Activated naive CD8-positive, alpha-beta T cell treated with anti-CD3 and anti-CD28 coated beads, Interleukin-2, amount 10 ng/mL, durations not matched to agents 7 days and 5 days (primary cell): ENCODE results near the gene CPA2. TPM values are rescaled to one million over a fixed set of nuclear protein-coding genes. Genes with fewer than 3 reads are reported as not detected.
A peak's percentile ranks its signal among the peaks of the same experiment; 100 is the strongest.

ENCODE experiments used
- ATAC-seq: fragments of 150-1000 bp; cut with Tn5 transposase; one replicate; pipeline ENCODE4 v1.10.0; 2021; ENCODE audit warnings: low read depth, moderate library complexity
- POLR2A ChIA-PET: fragments of 350-600 bp; sonication (Branson Sonifier 250); formaldehyde crosslinking; loops from one replicate; lab custom pipeline; 2021; ENCODE audit warnings: antibody characterized with exemption; lab: Charles Lee
- DNase-seq: peaks from one replicate; pipeline ENCODE4 v3.0.0; 2021
- H3K27ac Mint-ChIP-seq: one replicate; pipeline ENCODE4 v1.8.0; 2022; ENCODE audit warnings: mild to moderate bottlenecking, mixed read lengths
- H3K27me3 Mint-ChIP-seq: one replicate; pipeline ENCODE4 v1.8.0; 2022; ENCODE audit warnings: mild to moderate bottlenecking, moderate library complexity, mixed read lengths
- H3K36me3 Mint-ChIP-seq: one replicate; pipeline ENCODE4 v1.8.0; 2021; ENCODE audit warnings: mild to moderate bottlenecking, mixed read lengths
- H3K4me1 Mint-ChIP-seq: one replicate; pipeline ENCODE4 v1.8.0; 2021; ENCODE audit warnings: mixed read lengths
- H3K4me3 Mint-ChIP-seq: one replicate; pipeline ENCODE4 v1.8.0; 2022; ENCODE audit warnings: mild to moderate bottlenecking, moderate library complexity, mixed read lengths
- H3K9me3 Mint-ChIP-seq: one replicate; pipeline ENCODE4 v1.8.0; 2021; ENCODE audit warnings: mixed read lengths
- total RNA-seq, 2 experiments: library from RNA; stranded (reverse); gene quantifications; one replicate each; pipeline ENCODE4 v1.2.3, GENCODE V29; 2021

Gene CPA2
- total RNA-seq, 2 experiments from 2014 or later = not detected

GRCh38 chr7:130297628-130298543 lies 31.2 kb downstream of the CPA2 start:
- Mint-ChIP-seq H3K4me3 (no peak overlapping the region), H3K27ac (no peak overlapping the region), H3K9me3 (peaks cover 16% of the 10 kb centered on the region), H3K36me3 (no peaks in the 10 kb centered on the region), H3K27me3 (peaks cover 2% of the 10 kb centered on the region), H3K4me1 (no peaks in the 10 kb centered on the region)
- POLR2A ChIA-PET = no interaction called here
- ATAC-seq = no peak
- DNase-seq = no peak

- ATAC-seq (no peak), DNase-seq (no peak)
- Mint-ChIP-seq H3K27me3 (peaks cover 2% of the 10 kb centered on the region), H3K36me3 (no peaks in the 10 kb centered on the region), H3K4me1 (peaks cover 3% of the 10 kb centered on the region), H3K4me3 (no peak overlapping the region), H3K27ac (no peak overlapping the region), H3K9me3 (peaks cover 14% of the 10 kb centered on the region)
- POLR2A ChIA-PET = no interaction called here
Observed at GRCh38 chr7:130298544-130299326, 32.1 kb downstream of the CPA2 start.

GRCh38 chr7:130299866-130300265 lies 33.2 kb downstream of the CPA2 start:
- H3K27me3 Mint-ChIP-seq = peaks cover 4% of the 10 kb centered on the region
- H3K4me1 Mint-ChIP-seq = peaks cover 7% of the 10 kb centered on the region
- no peak for ATAC-seq
- no peak overlapping the region for H3K4me3 Mint-ChIP-seq
- H3K36me3 Mint-ChIP-seq = no peaks in the 10 kb centered on the region
- no peak overlapping the region for H3K27ac Mint-ChIP-seq
- DNase-seq = no peak
- peaks cover 10% of the 10 kb centered on the region for H3K9me3 Mint-ChIP-seq
- POLR2A ChIA-PET = interaction anchor here (0.7 kb wide), 1 partner anchor 500 kb away, joined by 4 read pairs; no protein-coding TSS in a partner anchor

DNA sequence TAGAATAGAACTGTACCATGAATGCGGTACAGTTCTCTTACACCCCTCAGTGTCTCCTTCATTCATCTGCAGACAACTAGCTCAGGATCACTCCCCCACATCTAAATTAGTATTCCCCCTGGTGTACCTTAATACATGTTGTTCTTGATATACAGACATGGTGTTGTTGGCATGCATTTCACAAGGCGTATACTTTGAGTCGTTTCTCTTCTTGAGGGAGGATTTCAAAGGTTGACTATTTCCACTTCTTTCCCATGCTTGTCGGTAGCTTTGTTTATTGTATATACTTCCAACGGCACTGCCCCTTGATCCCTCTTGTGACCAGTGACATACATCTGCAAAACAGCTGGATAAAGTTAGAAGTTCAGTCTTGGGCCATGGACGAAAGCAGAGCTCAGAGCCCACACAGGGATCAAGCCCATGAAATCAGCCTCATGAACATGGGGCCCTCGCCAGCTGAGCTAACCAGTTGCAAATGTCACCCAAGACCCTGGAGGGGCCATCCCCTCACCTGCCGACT lies 34.9 kb downstream of the CPA2 start:
- Mint-ChIP-seq H3K27me3 (peaks cover 4% of the 10 kb centered on the region), H3K36me3 (no peaks in the 10 kb centered on the region), H3K4me1 (peaks cover 7% of the 10 kb centered on the region), H3K4me3 (no peak overlapping the region), H3K9me3 (peaks cover 7% of the 10 kb centered on the region), H3K27ac (no peak overlapping the region)
- no peak for ATAC-seq
- POLR2A ChIA-PET = no interaction called here
- no peak for DNase-seq

DNA sequence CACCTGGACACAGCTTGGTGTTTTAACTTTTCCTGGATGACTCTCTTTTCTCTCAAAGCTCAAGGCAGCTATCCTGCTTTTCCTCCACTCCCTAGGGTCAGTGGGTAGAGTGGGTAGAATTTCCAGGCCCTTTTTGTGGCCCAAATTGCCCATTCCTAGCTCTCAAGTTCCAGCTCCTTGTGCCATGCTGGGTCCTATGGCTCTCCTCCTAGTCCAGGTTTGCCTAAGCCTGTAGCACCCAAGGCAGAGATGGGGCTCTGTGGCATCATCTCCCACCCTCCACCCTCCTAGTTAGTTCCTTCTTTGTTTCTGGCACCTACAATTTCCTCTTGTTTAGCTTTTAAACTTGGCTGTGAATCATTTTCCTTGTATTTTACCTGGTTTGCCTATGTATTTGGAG lies 36.0 kb downstream of the CPA2 start:
- H3K9me3 Mint-ChIP-seq = peaks cover 7% of the 10 kb centered on the region
- H3K4me3 Mint-ChIP-seq = no peak overlapping the region
- H3K27me3 Mint-ChIP-seq = peaks cover 4% of the 10 kb centered on the region

GRCh38 chr7:130303127-130303526 lies 36.5 kb downstream of the CPA2 start:
- Mint-ChIP-seq H3K9me3 (peaks cover 7% of the 10 kb centered on the region), H3K27me3 (peaks cover 4% of the 10 kb centered on the region), H3K27ac (no peak overlapping the region)

More for the DNA sequence above, 36.0 kb downstream of the CPA2 start:
- Mint-ChIP-seq H3K36me3 (no peaks in the 10 kb centered on the region), H3K27ac (no peak overlapping the region), H3K4me1 (peaks cover 7% of the 10 kb centered on the region)
- POLR2A ChIA-PET = no interaction called here
- no peak for ATAC-seq
- DNase-seq = no peak

DNA sequence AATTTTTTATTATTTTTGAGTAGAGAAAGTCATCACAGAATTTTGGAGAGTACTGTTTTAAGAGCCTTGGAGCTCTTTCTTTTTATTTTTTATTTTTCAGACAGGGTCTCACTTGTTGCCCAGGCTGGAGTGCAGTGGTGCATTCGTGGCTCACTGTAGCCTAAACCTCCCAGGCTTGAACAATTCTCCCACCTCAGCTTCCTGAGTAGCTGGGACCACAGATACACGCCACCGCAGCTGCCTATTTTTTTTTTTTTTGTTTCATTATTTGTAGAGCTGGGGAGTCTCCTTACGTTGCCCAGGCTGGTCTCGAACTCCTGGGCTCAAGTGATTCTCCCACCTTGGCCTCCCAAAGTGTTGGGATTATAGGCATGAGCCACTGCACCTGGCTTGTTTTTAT lies 36.9 kb downstream of the CPA2 start:
- Mint-ChIP-seq H3K9me3 (peaks cover 7% of the 10 kb centered on the region), H3K4me1 (peaks cover 7% of the 10 kb centered on the region), H3K27ac (no peak overlapping the region), H3K27me3 (peaks cover 4% of the 10 kb centered on the region), H3K4me3 (no peak overlapping the region), H3K36me3 (no peaks in the 10 kb centered on the region)
- ATAC-seq (peak; percentile 58), DNase-seq (no peak)
- POLR2A ChIA-PET = interaction anchor here (1.2 kb wide), 1 partner anchor 99 kb away, joined by 3 read pairs; the partner anchor contains the start of gene TMEM209

More at GRCh38 chr7:130303127-130303526, 36.5 kb downstream of the CPA2 start:
- Mint-ChIP-seq H3K4me1 (peaks cover 7% of the 10 kb centered on the region), H3K36me3 (no peaks in the 10 kb centered on the region), H3K4me3 (no peak overlapping the region)
- no peak for DNase-seq
- POLR2A ChIA-PET = interaction anchor here (1.2 kb wide), 1 partner anchor 98 kb away, joined by 3 read pairs; the partner anchor contains the start of gene TMEM209
- no peak for ATAC-seq

DNA sequence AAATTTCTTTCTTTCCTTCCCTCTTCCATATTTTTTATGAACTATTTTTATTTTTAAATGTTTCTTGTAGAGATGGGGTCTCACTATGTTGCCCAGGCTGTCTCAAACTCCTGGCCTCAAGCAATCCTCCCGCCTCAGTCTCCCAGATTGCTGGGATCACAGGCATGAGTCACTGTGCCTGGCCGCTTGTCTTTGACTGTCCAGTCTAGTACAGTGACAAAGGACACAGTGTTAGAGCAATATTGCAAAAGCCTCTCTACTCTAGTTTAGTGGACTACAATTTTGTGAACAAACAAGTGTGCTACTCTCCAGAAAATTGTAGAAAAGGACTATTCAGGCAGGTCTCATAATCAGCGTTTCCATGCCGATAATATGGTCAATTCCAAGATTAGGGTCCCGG lies 37.3 kb downstream of the CPA2 start:
- POLR2A ChIA-PET = interaction anchor here (1.2 kb wide), 1 partner anchor 99 kb away, joined by 3 read pairs; the partner anchor contains the start of gene TMEM209
- ATAC-seq = no peak
- no peak overlapping the region for H3K4me3 Mint-ChIP-seq
- DNase-seq = no peak
- H3K27ac Mint-ChIP-seq = no peak overlapping the region
- peaks cover 4% of the 10 kb centered on the region for H3K27me3 Mint-ChIP-seq
- no peaks in the 10 kb centered on the region for H3K36me3 Mint-ChIP-seq
- H3K4me1 Mint-ChIP-seq = peaks cover 7% of the 10 kb centered on the region
- peaks cover 7% of the 10 kb centered on the region for H3K9me3 Mint-ChIP-seq

GRCh38 chr7:130304878-130305277 lies 38.2 kb downstream of the CPA2 start:
- DNase-seq (no peak), ATAC-seq (no peak)
- POLR2A ChIA-PET = no interaction called here
- Mint-ChIP-seq H3K4me1 (peaks cover 7% of the 10 kb centered on the region), H3K4me3 (no peak overlapping the region), H3K27me3 (peaks cover 10% of the 10 kb centered on the region), H3K36me3 (no peaks in the 10 kb centered on the region), H3K27ac (no peak overlapping the region), H3K9me3 (peaks cover 7% of the 10 kb centered on the region)

DNA sequence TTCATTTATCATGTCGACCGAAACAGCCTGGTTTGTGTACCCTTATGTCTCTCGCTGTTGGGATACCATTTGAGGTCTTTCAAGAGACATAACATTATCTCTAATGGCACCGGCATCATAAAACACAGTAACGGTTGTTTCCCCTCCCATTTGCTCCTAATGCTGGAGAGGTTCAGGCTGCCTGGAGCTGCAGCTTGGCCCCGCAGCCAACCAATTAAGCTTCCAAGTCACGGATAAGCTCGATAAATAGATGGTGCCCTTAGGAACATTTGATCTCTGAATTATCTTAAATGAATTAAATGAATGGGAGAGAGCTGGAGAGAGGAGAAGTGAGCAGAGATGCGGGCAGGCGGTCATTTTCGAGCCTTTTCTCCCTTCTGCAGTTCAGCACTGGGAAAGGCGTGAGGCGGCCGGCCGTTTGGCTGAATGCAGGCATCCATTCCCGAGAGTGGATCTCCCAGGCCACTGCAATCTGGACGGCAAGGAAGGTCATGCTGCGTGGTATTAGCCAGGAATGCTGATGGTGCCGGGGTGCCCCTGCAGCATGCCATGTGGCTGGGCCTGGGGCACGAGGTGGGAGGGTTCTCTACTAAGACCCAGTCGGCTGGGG lies 38.9 kb downstream of the CPA2 start:
- peaks cover 10% of the 10 kb centered on the region for H3K27me3 Mint-ChIP-seq
- H3K36me3 Mint-ChIP-seq = no peaks in the 10 kb centered on the region
- POLR2A ChIA-PET = no interaction called here
- H3K27ac Mint-ChIP-seq = no peak overlapping the region
- H3K9me3 Mint-ChIP-seq = peaks cover 6% of the 10 kb centered on the region
- no peak overlapping the region for H3K4me3 Mint-ChIP-seq
- H3K4me1 Mint-ChIP-seq = peaks cover 7% of the 10 kb centered on the region
- no peak for ATAC-seq
- no peak for DNase-seq

- Mint-ChIP-seq H3K27ac (no peak overlapping the region), H3K36me3 (no peaks in the 10 kb centered on the region), H3K9me3 (no peaks in the 10 kb centered on the region), H3K27me3 (peaks cover 6% of the 10 kb centered on the region), H3K4me1 (no peaks in the 10 kb centered on the region), H3K4me3 (no peak overlapping the region)
- no peak for DNase-seq
- POLR2A ChIA-PET = no interaction called here
- no peak for ATAC-seq
Observed at GRCh38 chr7:130309986-130310385, 43.3 kb downstream of the CPA2 start.

DNA sequence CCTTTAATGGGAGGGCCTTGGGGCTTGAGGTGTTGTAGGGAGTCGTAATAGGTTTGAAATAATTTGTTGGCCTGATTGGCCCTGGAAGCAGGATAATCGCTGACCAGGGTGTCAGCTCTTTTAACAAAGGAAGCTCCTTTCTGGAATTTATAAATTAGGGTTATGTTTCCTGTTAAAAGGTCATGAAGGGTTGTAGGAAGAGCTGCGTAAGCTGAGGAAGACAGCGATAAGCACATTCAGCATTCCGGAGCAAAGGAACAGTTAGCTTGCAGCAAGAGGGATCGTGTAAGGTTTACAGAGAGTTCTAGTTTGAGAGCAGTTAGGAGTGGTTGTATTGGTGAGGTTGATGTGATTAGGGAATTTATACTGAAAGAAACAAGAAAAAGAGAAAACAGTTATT lies 47.6 kb downstream of the CPA2 start:
- DNase-seq (no peak), ATAC-seq (no peak)
- no peaks in the 10 kb centered on the region for H3K9me3 Mint-ChIP-seq
- no peaks in the 10 kb centered on the region for H3K36me3 Mint-ChIP-seq
- no peak overlapping the region for H3K27ac Mint-ChIP-seq
- H3K4me1 Mint-ChIP-seq = no peaks in the 10 kb centered on the region
- peaks cover 5% of the 10 kb centered on the region for H3K27me3 Mint-ChIP-seq
- POLR2A ChIA-PET = no interaction called here
- H3K4me3 Mint-ChIP-seq = no peak overlapping the region

DNA sequence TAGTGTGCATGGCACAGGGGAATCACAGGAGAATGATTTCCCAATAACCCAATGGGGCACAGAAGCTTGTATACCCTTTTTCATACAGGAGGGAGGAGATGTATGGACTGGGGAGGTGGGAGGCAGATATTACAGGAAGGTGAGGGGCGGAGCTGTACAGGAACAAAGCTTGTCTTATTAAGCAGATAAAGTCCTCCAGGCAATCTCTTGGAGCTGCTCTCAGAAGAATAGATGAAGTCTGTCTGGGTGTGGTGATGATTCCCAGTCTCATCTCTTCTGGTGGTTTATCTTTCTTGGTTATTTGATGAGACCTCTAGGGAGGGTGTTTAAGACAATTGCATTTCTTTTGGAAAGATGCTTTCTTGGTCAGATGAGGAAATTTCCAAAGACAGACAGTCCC lies 52.9 kb downstream of the CPA2 start:
- Mint-ChIP-seq H3K27me3 (no peaks in the 10 kb centered on the region), H3K27ac (no peak overlapping the region), H3K4me1 (no peaks in the 10 kb centered on the region), H3K36me3 (no peaks in the 10 kb centered on the region), H3K9me3 (no peaks in the 10 kb centered on the region), H3K4me3 (no peak overlapping the region)
- DNase-seq (no peak), ATAC-seq (no peak)
- POLR2A ChIA-PET = no interaction called here
